RWPE1 (cell line): ENCODE data around the gene RIOK3.
"Not testable (repeated sequence)": the region's sequence is repeated elsewhere in the genome, so short reads cannot be mapped to it uniquely, and the experiment has no call there.

ENCODE experiments used
- CTCF ChIA-PET: fragments of 350-600 bp; sonication (Branson Sonifier 250); formaldehyde crosslinking; extraction: SDS; loops from one replicate; lab custom pipeline; 2021; lab: Yijun Ruan, JAX
- POLR2A ChIA-PET: fragments of 400-600 bp; formaldehyde crosslinking; extraction: SDS; loops from one replicate; lab custom pipeline; 2020; ENCODE audit warnings: antibody characterized with exemption; ENCODE audit not compliant: low non-redundant PET; lab: Yijun Ruan, JAX
- DNase-seq: peaks from one replicate; pipeline ENCODE4 v3.0.0; 2012; ENCODE audit warnings: low spot score
- H3K27ac ChIP-seq: fragments of 450-650 bp; 2 replicates; pipeline ENCODE4 v1.5.1; 2017
- CTCF ChIP-seq: fragments of 450-650 bp; conservative IDR thresholded peaks from 2 replicates; pipeline ENCODE4 v1.5.1; 2017; ENCODE audit warnings: low read depth, mild to moderate bottlenecking

RIOK3 gene

DNA sequence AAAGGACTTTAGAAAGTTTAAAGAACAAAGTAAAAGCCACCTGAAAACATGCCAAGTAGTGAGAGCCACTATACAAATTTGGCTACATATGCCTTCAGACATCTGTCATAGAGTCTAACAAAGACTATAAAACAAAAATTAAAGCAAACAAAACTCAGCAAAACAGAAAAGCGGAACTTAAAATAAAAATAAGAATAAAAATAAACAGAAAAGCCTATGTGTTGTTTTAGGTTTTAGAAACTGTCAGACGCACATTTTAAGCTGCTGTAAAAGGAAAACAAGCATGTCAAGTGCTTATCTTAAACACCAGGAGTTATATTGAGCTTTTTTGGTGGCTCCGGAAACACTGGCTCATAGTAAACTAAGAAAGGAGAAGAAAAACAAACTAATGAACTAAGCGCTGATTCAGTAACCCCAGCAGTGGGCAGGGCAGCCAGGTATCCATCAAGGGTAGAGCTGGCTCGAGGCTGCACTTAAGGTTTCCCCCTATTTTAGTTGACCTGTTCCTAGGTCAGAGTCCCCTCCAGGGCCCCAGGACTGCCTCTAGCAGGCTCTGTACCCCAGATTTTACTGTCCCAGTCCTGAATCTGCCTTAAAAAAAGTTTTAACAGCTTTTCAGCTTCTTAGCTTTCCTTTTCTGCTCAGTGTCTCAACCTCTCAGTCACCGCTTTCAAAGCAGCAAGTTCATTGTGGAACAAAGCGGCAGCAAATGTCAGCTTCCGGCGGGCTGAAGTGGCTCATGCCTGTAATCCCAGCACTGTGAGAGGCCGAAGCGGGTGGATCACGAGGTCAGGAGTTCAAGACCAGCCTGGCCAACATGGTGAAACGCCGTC lies 34.9 kb downstream of the RIOK3 start:
- peak overlapping the region; percentile 44 for H3K27ac ChIP-seq
- TF ChIP-seq CTCF = no peak

DNA sequence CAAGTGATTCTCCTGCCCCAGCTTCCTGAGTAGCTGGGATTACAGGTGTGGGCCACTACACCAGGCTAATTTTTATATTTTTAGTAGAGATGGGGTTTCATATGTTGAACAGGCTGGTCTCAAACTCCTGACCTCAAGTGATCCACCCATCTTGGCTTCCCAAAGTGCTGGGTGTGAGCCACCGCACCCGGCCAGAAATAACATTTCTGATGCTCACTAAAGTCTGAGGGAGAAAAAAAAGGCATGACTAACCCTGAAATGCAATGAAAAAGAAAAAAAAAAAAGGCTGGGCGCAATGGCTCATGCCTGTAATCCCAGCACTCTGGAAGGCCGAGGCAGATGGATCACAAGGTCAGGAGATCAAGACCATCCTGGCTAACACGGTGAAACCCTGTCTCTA lies 36.5 kb downstream of the RIOK3 start:
- H3K27ac ChIP-seq, CTCF ChIA-PET, POLR2A ChIA-PET, DNase-seq: not testable (repeated sequence)

More for the DNA sequence above, 34.9 kb downstream of the RIOK3 start:
- ChIA-PET POLR2A (interaction anchor here (0.6 kb wide), 1 partner anchor 15 kb away, joined by 3 read pairs; no protein-coding TSS in a partner anchor), CTCF (interaction anchor here (0.6 kb wide), 2 partner anchors 356 to 412 kb away, joined by 3 read pairs; no protein-coding TSS in a partner anchor)
- DNase-seq = no peak

DNA sequence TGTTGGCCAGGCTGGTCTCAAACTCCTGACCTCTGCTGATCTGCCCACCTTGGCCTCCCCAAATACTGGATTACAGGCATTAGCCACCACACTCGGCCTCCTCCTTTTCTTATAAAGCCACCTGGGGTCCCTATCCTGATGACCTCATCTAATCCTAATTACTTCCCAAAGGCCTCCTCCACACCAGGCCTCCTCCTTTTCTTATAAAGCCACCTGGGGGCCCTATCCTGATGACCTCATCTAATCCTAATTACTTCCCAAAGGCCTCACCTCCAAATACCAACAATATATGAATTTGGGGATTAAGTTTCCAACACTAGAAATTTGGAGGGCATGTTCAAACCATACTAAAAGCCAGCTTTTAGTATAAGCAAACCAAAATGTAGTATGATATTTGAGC lies 40.6 kb downstream of the RIOK3 start:
- TF ChIP-seq CTCF = no peak
- CTCF ChIA-PET = no interaction called here
- DNase-seq = no peak
- POLR2A ChIA-PET = no interaction called here
- H3K27ac ChIP-seq = no peak overlapping the region

- no peak overlapping the region for H3K27ac ChIP-seq
- TF ChIP-seq CTCF = no peak
- ChIA-PET POLR2A (no interaction called here), CTCF (no interaction called here)
- peak; percentile 60 for DNase-seq
These were observed 41.9 kb downstream of the RIOK3 start for GRCh38 chr18:23494992-23495391.

DNA sequence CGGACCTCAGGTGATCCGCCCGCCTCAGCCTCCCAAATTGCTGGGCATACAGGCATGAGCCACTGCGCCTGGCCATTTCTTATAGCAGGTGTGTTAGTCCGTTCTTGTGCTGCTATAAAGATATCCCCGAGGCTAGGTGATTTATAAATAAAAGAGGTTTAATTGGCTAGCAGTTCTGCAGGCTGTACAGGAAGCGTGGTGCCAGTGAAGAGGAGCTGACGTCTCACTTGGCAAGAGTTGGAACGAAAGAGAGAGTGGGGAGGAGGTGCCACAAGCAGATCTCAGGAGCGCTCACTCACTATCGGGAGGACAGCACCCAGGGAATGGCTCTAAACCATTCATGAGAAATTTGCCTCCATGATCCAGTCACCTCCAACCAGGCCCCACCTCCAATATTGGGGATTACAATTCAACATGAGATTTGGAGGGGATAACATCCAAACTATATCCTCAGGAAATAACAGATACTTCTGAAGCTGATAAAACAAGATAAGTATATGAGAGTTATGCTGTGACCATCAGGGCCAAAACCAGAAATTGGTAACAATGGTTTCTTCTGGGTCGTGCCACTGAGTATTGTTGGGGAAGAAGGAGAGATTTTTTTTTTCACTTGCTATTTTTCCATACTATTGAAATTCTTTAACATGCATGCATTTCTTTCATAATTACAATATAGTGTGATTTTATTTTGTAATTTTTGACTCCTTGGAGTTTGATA lies 42.8 kb downstream of the RIOK3 start:
- no peak for DNase-seq
- H3K27ac ChIP-seq = peak overlapping the region; percentile 42
- ChIA-PET CTCF (interaction anchor here (0.6 kb wide), 1 partner anchor 14 kb away, joined by 3 read pairs; no protein-coding TSS in a partner anchor), POLR2A (no interaction called here)
- no peak for TF ChIP-seq CTCF

- ChIA-PET CTCF (interaction anchor here (1.1 to 1.3 kb wide), 2 partner anchors 15 to 38 kb away, joined by 3 read pairs; no protein-coding TSS in a partner anchor), POLR2A (no interaction called here)
- DNase-seq = no peak
- no peak for TF ChIP-seq CTCF
- no peak overlapping the region for H3K27ac ChIP-seq
These were observed 45.0 kb downstream of the RIOK3 start for GRCh38 chr18:23498117-23498516.
